ENCODE data around the gene MFSD6L. TPM values are rescaled to one million over a fixed set of nuclear protein-coding genes. Genes with fewer than 3 reads are reported as not detected.
A peak's percentile ranks its signal among the peaks of the same experiment; 100 is the strongest.

MFSD6L gene
- total and polyA plus RNA-seq, 2 of the 13 experiments (the other 11 are each of a cell fraction or from before 2014, with no cell fraction given): not detected

DNA sequence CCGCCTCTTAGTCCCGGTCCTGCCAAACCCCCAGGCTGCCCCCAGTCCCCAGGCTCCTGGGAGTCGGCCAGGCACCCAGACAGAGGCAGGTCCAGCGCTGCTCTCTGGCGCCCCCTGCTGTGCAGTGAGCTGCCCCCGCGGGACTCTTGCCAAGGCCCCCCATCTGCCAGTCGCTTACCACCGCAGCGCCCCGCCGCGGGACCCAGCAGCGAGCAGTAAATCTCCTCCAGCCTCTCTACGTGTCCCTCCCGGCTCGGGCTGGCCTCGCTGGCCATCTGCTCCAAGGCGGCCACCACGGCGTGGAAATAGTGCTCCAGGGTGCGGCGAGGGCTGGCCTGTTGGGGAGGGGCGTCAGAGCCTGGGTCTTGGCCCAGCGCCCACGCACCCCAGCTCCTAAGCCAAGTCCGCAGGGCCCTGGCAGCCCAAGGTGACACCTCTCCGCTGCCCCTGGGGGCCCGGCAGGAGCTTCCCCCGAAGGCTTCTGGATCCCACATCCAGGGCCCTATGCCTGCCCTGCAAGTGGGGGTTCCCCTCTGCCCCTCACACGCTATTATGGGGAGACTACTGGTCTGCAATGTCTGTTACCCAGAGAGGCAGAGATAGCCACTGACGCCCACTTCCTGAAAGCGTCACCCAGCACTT lies 33.7 kb upstream of the MFSD6L start:
- Histone ChIP-seq H3K9me3 (ENCODE audit: low read length) (no peaks in the 10 kb centered on the region), H3K27me3 (ENCODE audit: control insufficient read depth in 1 of 2, insufficient read depth in 2 of 2, low read length in 2 of 2) (peaks cover 3 to 13% of the 10 kb centered on the region in 2 experiments; a peak in 3 of 5 replicates), H4K20me1 (ENCODE audit: insufficient read depth, low read length) (no peaks in the 10 kb centered on the region), H3K27ac (ENCODE audit: extremely low read length, insufficient read depth, low read length) (no peak overlapping the region), H3K4me1 (ENCODE audit: insufficient read depth, low read length) (no peaks in the 10 kb centered on the region), H3K4me3 (replicated peaks in 1 of 3; ENCODE audit: insufficient read depth in 1 of 3, low read depth in 2 of 3, low read length in 3 of 3) (no peak overlapping the region), H3K79me2 (ENCODE audit: insufficient read depth, low read length) (no peaks in the 10 kb centered on the region), H3K9ac (ENCODE audit: insufficient read depth, low read depth, low read length) (no peak overlapping the region), H2AFZ (ENCODE audit: low read length) (no peak overlapping the region), H3K4me2 (ENCODE audit: low read depth, low read length) (no peak overlapping the region), H3K36me3 (replicated peaks in 1 of 2; ENCODE audit: control insufficient read depth in 1 of 2, insufficient read depth in 2 of 2, low read length in 2 of 2) (no peaks in the 10 kb centered on the region)
- in situ Hi-C loops (cut with HindIII; ENCODE audit: extremely low pct_ligation_motif_present, low pct_unique_long_range_greater_than_20kb) (no loop called here), intact Hi-C loops (cut with micrococcal nuclease; ENCODE audit: unreplicated experiment) (no loop called here)
- no peak for FAIRE-seq
- CTCF ChIA-PET (ENCODE audit: low intra/inter-chr PET ratio, low total read pairs): no interaction called here
- ATAC-seq: peak; percentile 64
- BruUV-seq (replicated peaks): no TSS peak
- 64% methylated on average over 12 of the region's 33 CpGs for WGBS (ENCODE audit: low lambda C conversion rate)
- POLR2A ChIA-PET: no interaction called here
- DNase-seq (ENCODE audit: low spot score): no peak
- TF ChIP-seq ARNT (IDR thresholded peaks at IDR 0.05) (no peak), ZNF670 (CRISPR knock-in tag; IDR thresholded peaks at IDR 0.05; ENCODE audit: borderline replicate concordance) (no peak), ZNF232 (CRISPR knock-in tag; IDR thresholded peaks at IDR 0.05; ENCODE audit: borderline replicate concordance) (no peak), ZBTB20 (CRISPR knock-in tag; IDR thresholded peaks at IDR 0.05; ENCODE audit: borderline replicate concordance, low read depth) (no peak), ZNF792 (CRISPR knock-in tag; IDR thresholded peaks at IDR 0.05) (no peak), STAG1 (CRISPR knock-in tag; IDR thresholded peaks at IDR 0.05) (peak; percentile 27; the same call in 1 of the 2 replicates), ZNF841 (CRISPR knock-in tag; IDR thresholded peaks at IDR 0.05; ENCODE audit: borderline replicate concordance) (no peak)
- TF ChIP-seq, protein P1, sequence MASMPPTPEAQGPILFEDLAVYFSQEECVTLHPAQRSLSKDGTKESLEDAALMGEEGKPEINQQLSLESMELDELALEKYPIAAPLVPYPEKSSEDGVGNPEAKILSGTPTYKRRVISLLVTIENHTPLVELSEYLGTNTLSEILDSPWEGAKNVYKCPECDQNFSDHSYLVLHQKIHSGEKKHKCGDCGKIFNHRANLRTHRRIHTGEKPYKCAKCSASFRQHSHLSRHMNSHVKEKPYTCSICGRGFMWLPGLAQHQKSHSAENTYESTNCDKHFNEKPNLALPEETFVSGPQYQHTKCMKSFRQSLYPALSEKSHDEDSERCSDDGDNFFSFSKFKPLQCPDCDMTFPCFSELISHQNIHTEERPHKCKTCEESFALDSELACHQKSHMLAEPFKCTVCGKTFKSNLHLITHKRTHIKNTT (CRISPR knock-in tag; IDR thresholded peaks at IDR 0.05): no peak
- TF ChIP-seq, protein P2, sequence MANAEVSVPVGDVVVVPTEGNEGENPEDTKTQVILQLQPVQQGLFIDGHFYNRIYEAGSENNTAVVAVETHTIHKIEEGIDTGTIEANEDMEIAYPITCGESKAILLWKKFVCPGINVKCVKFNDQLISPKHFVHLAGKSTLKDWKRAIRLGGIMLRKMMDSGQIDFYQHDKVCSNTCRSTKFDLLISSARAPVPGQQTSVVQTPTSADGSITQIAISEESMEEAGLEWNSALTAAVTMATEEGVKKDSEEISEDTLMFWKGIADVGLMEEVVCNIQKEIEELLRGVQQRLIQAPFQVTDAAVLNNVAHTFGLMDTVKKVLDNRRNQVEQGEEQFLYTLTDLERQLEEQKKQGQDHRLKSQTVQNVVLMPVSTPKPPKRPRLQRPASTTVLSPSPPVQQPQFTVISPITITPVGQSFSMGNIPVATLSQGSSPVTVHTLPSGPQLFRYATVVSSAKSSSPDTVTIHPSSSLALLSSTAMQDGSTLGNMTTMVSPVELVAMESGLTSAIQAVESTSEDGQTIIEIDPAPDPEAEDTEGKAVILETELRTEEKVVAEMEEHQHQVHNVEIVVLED (CRISPR knock-in tag; IDR thresholded peaks at IDR 0.05; ENCODE audit: borderline replicate concordance): no peak
- TF ChIP-seq, protein P3, sequence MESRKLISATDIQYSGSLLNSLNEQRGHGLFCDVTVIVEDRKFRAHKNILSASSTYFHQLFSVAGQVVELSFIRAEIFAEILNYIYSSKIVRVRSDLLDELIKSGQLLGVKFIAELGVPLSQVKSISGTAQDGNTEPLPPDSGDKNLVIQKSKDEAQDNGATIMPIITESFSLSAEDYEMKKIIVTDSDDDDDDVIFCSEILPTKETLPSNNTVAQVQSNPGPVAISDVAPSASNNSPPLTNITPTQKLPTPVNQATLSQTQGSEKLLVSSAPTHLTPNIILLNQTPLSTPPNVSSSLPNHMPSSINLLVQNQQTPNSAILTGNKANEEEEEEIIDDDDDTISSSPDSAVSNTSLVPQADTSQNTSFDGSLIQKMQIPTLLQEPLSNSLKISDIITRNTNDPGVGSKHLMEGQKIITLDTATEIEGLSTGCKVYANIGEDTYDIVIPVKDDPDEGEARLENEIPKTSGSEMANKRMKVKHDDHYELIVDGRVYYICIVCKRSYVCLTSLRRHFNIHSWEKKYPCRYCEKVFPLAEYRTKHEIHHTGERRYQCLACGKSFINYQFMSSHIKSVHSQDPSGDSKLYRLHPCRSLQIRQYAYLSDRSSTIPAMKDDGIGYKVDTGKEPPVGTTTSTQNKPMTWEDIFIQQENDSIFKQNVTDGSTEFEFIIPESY (CRISPR knock-in tag; IDR thresholded peaks at IDR 0.05): peak; percentile 58; the same call in 1 of the 2 replicates
- TF ChIP-seq, protein P4, sequence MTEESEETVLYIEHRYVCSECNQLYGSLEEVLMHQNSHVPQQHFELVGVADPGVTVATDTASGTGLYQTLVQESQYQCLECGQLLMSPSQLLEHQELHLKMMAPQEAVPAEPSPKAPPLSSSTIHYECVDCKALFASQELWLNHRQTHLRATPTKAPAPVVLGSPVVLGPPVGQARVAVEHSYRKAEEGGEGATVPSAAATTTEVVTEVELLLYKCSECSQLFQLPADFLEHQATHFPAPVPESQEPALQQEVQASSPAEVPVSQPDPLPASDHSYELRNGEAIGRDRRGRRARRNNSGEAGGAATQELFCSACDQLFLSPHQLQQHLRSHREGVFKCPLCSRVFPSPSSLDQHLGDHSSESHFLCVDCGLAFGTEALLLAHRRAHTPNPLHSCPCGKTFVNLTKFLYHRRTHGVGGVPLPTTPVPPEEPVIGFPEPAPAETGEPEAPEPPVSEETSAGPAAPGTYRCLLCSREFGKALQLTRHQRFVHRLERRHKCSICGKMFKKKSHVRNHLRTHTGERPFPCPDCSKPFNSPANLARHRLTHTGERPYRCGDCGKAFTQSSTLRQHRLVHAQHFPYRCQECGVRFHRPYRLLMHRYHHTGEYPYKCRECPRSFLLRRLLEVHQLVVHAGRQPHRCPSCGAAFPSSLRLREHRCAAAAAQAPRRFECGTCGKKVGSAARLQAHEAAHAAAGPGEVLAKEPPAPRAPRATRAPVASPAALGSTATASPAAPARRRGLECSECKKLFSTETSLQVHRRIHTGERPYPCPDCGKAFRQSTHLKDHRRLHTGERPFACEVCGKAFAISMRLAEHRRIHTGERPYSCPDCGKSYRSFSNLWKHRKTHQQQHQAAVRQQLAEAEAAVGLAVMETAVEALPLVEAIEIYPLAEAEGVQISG (CRISPR knock-in tag; IDR thresholded peaks at IDR 0.05): no peak
- TF ChIP-seq, protein P5, sequence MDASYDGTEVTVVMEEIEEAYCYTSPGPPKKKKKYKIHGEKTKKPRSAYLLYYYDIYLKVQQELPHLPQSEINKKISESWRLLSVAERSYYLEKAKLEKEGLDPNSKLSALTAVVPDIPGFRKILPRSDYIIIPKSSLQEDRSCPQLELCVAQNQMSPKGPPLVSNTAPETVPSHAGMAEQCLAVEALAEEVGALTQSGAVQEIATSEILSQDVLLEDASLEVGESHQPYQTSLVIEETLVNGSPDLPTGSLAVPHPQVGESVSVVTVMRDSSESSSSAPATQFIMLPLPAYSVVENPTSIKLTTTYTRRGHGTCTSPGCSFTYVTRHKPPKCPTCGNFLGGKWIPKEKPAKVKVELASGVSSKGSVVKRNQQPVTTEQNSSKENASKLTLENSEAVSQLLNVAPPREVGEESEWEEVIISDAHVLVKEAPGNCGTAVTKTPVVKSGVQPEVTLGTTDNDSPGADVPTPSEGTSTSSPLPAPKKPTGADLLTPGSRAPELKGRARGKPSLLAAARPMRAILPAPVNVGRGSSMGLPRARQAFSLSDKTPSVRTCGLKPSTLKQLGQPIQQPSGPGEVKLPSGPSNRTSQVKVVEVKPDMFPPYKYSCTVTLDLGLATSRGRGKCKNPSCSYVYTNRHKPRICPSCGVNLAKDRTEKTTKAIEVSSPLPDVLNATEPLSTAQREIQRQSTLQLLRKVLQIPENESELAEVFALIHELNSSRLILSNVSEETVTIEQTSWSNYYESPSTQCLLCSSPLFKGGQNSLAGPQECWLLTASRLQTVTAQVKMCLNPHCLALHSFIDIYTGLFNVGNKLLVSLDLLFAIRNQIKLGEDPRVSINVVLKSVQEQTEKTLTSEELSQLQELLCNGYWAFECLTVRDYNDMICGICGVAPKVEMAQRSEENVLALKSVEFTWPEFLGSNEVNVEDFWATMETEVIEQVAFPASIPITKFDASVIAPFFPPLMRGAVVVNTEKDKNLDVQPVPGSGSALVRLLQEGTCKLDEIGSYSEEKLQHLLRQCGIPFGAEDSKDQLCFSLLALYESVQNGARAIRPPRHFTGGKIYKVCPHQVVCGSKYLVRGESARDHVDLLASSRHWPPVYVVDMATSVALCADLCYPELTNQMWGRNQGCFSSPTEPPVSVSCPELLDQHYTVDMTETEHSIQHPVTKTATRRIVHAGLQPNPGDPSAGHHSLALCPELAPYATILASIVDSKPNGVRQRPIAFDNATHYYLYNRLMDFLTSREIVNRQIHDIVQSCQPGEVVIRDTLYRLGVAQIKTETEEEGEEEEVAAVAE (CRISPR knock-in tag; IDR thresholded peaks at IDR 0.05; ENCODE audit: borderline replicate concordance): no peak
